ENCODE measurements around the gene ADGRG6. TPM values are rescaled to one million over a fixed set of nuclear protein-coding genes. Genes with fewer than 3 reads are reported as not detected.
"Not testable (repeated sequence)": the region's sequence is repeated elsewhere in the genome, so short reads cannot be mapped to it uniquely, and the experiment has no call there.

ADGRG6 gene
- total RNA-seq, 1 donor, result 1.8 TPM

DNA sequence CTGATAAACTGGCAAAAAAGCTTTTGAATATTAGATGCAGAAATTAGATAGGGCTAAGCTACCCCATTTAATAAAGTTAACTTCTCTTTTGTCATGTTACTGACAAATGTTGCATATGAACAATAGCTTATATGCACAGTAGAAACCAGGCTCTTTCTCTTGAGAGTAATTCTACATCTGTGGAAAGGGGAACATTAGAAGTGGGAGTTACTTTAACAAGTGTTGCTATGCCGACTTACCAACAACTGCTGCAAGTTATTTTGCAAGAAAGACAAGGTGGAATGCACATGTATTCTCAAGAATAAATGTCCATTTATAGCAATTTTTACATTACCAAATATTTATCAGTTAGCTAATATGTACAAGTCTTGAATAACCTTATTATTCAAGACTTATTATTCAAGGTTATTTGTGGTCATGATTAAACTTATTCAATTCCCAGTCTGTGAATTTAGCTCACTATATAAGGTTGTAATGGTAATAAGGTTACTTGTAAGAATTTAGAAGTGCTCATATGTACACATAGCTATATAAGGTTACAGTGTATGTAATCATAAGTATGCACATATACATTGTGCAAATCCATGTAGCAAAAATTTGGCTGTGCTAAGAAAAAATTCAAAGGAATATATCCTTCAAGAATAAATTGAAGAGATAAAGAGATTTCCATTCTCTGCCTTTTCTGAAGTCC, 38.3 kb downstream of the ADGRG6 start:
- Histone ChIP-seq H3K4me3 (ENCODE audit: low read length) (no peak overlapping the region), H3K9me3 (ENCODE audit: low read depth, low read length) (no peaks in the 10 kb centered on the region), H3K27me3 (ENCODE audit: insufficient read depth, low read length) (peaks cover 6% of the 10 kb centered on the region), H3K4me1 (ENCODE audit: insufficient read depth, low read length) (no peaks in the 10 kb centered on the region)

DNA sequence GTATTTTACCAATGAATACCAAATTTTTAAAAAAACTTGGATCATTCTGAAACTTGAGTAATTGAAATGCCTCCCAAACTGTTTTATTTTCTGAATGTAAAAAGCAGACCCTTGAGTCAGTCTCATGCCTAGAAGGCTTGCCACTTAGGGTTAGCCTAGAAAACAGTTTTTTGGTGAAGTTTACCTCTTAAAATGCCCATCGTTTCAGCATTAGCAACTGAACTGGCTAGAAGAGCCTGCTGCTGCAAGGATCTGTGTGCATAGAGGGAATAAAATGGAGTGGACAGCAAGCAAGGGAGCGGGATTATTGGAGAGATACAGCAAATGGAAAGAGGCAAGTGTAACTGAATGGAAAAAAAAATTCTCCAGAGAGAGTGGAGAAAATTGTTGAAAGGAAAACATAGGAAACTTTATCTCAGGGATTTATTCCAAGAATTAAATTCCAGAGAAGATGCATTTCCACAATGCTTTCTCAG, 40.1 kb downstream of the ADGRG6 start:
- Histone ChIP-seq H3K27me3 (ENCODE audit: insufficient read depth, low read length) (peaks cover 6% of the 10 kb centered on the region), H3K4me3 (ENCODE audit: low read length) (no peak overlapping the region), H3K4me1 (ENCODE audit: insufficient read depth, low read length) (no peaks in the 10 kb centered on the region), H3K9me3 (ENCODE audit: low read depth, low read length) (no peaks in the 10 kb centered on the region)

DNA sequence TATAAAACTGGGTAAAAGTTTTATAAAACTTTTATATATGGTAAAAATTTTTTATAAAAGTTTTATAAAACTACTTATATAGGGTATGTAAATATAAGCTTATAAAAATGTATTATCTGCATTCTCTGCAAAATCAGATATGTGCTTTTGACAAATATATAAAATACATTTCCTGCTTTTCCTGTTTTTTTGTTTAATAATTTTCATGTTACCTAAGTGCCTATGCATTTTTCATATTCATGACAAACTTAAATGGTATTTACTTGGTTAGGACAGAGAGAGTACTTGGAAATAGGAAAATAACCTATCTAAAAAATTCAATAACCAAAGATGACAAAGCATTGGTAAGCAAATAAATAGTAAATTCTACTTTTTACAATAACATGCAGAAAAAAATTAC, 41.2 kb downstream of the ADGRG6 start:
- Histone ChIP-seq H3K27me3 (ENCODE audit: insufficient read depth, low read length) (peaks cover 6% of the 10 kb centered on the region), H3K4me1 (ENCODE audit: insufficient read depth, low read length) (no peaks in the 10 kb centered on the region), H3K4me3 (ENCODE audit: low read length) (no peak overlapping the region), H3K9me3 (ENCODE audit: low read depth, low read length) (no peaks in the 10 kb centered on the region)

DNA sequence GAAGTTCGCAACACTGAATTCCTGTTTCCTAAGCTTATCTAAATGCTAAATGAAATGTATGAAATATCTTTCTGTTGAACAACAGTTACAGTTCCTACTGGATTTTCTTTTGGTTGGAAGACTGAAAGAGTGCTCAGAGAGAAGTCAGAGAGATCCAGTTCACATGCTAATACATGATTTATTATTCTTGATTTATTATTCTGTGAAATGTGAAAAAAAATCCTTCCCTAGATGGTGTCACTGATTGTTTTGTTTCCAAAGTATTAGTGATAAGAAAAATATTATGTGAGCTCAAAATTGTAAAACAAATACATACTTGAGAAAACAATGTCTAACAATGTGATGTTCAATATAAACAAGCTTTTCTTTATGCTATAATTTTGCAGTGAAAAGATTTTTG, 42.1 kb downstream of the ADGRG6 start:
- no peaks in the 10 kb centered on the region for H3K4me1 ChIP-seq (ENCODE audit: insufficient read depth, low read length)
- no peak overlapping the region for H3K4me3 ChIP-seq (ENCODE audit: low read length)
- no peaks in the 10 kb centered on the region for H3K9me3 ChIP-seq (ENCODE audit: low read depth, low read length)
- H3K27me3 ChIP-seq (ENCODE audit: insufficient read depth, low read length), result peaks cover 6% of the 10 kb centered on the region

DNA sequence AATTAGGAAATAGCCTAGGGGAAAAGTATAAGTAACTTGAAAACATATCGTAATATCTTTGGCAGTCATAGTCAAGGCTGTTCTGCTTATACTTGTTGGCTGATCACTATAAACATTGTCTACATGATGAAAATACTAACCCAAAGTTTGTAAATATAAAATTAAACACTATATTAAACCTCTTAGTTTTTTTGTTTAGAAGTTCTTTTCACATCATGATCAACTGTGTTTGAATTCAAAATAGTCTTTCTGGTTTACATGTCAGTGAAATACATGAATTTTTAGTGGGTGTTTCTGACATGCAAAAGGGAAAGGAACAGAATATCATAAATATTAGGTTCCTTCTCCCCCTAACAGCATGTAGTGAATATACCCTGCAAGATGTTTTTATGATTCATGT, 43.5 kb downstream of the ADGRG6 start:
- Histone ChIP-seq H3K4me1 (ENCODE audit: insufficient read depth, low read length) (no peaks in the 10 kb centered on the region), H3K4me3 (ENCODE audit: low read length) (no peak overlapping the region), H3K27me3 (ENCODE audit: insufficient read depth, low read length) (peaks cover 6% of the 10 kb centered on the region), H3K9me3 (ENCODE audit: low read depth, low read length) (no peaks in the 10 kb centered on the region)

DNA sequence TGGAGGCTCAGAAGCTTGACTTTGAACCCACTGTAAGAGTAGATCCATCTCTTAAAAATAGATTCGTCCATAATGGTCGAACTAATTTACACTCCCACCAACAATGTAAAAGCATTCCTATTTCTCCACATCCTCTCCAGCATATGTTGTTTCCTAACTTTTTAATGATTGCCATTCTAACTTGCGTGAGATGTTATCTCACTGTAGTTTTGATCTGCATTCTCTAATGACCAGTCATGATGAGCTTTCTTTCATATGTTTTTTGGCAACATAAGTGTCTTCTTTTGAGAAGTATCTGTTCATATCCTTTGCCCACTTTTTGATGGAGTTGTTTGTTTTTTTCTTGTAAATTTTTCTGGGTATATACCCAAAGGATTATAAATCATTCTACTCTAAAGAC, 44.4 kb downstream of the ADGRG6 start:
- not testable (repeated sequence) for H3K27me3 ChIP-seq (ENCODE audit: insufficient read depth, low read length); H3K4me3 ChIP-seq (ENCODE audit: low read length); H3K4me1 ChIP-seq (ENCODE audit: insufficient read depth, low read length); H3K9me3 ChIP-seq (ENCODE audit: low read depth, low read length)

DNA sequence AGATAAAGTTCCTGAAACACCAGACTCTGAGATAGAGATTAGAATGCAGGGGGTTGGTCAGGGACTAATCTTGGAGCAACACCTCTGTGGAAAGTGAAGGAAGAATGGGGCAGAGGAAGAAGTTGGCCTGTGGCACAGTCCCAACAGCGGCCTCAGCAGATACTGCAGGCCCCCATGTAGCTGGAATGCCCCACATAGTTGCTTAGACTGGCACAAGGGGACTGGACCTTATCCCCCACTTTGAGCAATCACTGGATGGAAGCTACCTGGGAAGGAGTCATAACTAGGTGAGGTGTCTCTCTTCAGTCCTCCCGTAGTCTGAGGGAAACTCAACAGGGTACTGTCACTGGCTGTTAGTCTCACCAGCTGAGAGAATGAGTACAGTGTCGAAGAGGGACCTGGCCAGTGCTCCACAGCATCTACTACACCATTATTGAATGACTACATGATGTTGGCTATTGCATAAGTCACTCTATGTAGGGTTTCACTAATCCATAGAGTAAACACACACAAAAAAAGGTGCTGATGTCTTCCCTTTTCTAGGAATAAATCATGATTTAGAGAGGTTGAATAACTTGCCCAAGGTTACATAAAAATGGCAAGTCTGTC, 47.5 kb downstream of the ADGRG6 start:
- Histone ChIP-seq H3K4me1 (ENCODE audit: insufficient read depth, low read length) (no peaks in the 10 kb centered on the region), H3K9me3 (ENCODE audit: low read depth, low read length) (no peaks in the 10 kb centered on the region)

DNA sequence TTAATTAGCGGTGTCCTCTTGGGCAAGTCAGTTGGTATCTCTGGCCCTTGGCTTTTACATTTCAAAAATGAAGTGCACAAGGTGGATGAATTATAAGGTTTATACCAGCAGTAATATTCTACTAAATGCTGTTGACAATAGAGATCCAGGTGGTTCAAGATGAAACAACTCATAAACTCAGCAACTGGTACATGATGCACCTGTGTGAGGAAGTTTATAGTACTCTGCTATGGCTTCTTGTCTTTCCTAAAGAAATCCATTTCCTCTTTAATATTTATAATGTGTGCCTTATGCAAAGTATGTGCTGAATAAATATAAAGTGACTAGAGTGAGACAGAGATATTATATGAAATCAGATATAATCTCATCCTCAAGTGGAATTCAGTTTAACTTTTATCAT, 48.5 kb downstream of the ADGRG6 start:
- Histone ChIP-seq H3K4me3 (ENCODE audit: low read length) (no peak overlapping the region), H3K4me1 (ENCODE audit: insufficient read depth, low read length) (no peaks in the 10 kb centered on the region), H3K27me3 (ENCODE audit: insufficient read depth, low read length) (no peaks in the 10 kb centered on the region), H3K9me3 (ENCODE audit: low read depth, low read length) (no peaks in the 10 kb centered on the region)

More for the DNA sequence above, 47.5 kb downstream of the ADGRG6 start:
- Histone ChIP-seq H3K4me3 (ENCODE audit: low read length) (no peak overlapping the region), H3K27me3 (ENCODE audit: insufficient read depth, low read length) (no peaks in the 10 kb centered on the region)

DNA sequence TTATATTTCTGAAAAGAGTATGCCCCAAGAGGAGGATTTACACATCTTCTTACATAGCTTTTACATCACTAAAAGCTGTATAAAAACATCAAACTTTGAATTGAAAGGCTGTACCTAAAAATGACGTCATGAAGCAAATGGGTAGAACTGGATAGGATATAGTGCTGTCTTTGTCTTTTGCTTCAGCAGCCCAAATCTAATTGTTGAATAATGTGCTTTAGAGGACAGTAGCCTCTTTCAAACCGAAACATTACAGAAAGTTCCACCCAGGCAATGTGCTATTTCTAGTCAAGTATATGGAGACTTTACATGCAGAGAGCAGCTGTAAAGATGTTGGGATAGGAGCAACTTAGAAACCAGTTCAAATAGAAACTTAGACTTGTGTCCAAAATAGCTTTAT, 51.9 kb downstream of the ADGRG6 start:
- Histone ChIP-seq H3K9me3 (ENCODE audit: low read depth, low read length) (no peaks in the 10 kb centered on the region), H3K4me1 (ENCODE audit: insufficient read depth, low read length) (peaks cover 3% of the 10 kb centered on the region), H3K27me3 (ENCODE audit: insufficient read depth, low read length) (no peaks in the 10 kb centered on the region), H3K4me3 (ENCODE audit: low read length) (no peak overlapping the region)

DNA sequence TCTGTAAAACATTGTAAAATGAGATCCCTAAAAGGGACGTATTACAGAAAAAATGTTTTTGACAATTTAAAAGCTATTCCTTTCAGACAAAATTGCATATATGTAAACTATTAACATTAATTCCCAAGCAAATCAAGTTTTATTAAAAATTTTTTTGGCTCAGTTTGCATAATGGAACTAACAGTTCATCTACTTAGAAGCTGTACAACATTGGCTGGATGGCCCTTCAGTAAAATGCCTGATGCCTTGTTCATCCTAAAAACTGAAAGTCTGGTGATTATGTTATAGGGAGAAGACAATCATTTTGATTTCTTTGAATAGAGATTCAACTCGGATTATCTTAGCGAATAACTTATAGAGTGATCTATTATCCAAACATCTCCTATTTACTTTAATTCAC, 52.8 kb downstream of the ADGRG6 start:
- peaks cover 3% of the 10 kb centered on the region for H3K4me1 ChIP-seq (ENCODE audit: insufficient read depth, low read length)
- no peaks in the 10 kb centered on the region for H3K9me3 ChIP-seq (ENCODE audit: low read depth, low read length)
- no peaks in the 10 kb centered on the region for H3K27me3 ChIP-seq (ENCODE audit: insufficient read depth, low read length)
- no peak overlapping the region for H3K4me3 ChIP-seq (ENCODE audit: low read length)

DNA sequence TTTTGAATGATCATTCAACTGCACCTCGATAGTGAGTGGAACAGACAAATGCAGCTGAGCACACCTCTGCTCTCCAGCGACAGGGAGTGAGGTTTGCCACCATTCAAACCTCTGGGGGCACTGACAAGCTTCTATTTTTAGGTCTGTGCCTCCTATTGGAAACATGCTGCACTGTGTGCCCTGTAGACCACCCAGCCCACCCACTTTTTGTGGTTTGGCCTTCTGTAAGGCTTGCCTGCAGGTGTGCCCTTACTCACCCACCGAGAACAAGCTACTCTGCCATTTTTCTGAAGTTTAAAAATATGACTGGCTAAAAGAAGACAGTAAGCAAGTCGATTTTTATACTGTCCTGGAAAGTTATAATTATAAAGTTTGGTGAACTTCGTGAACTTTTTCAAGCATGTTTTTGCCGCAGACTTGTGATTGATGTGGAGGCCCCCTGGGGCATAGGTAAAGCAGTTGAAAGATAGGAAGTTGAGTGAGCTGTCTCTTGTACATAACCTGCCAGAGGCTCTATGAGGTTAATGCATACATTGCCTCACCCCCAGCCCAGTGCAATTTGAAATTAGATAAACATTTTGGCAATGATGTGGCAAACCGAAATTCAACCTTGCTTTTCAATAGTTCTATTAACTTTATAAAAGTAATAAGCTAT, 53.8 kb downstream of the ADGRG6 start:
- no peak overlapping the region for H3K4me3 ChIP-seq (ENCODE audit: low read length)
- H3K4me1 ChIP-seq (ENCODE audit: insufficient read depth, low read length), result peaks cover 3% of the 10 kb centered on the region
- H3K9me3 ChIP-seq (ENCODE audit: low read depth, low read length), result no peaks in the 10 kb centered on the region
- H3K27me3 ChIP-seq (ENCODE audit: insufficient read depth, low read length), result no peaks in the 10 kb centered on the region

DNA sequence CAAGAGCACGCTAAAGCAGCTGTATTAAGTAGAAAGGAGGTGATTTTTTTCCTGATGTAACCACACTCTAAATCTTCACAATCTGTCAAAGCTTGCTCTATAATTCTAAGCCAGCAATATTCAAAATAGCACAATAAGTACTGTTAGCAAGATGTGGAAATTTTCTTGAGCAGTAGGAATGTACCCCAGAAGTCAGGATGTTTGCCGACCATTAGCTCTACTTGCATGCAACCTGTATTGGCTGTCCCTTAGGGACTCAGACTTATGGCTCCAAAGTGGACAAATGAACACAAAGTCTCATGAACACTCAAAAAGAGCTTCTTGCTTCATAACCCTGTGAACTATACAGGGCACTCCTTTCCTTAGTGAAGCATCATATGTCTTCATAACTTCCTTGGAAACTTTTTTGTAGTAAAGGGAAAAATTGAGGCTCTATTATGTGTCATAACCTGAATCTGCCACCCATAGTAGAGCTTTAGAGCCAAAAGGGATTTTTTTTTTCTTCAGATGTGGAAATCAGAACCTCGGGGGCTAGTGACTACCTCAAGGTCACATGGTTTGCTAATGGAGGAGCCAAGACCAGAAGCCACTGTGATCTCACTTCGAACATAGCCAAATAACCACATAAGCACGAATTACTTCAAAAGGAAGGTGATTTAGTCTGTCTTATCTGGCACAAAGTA, 54.5 kb downstream of the ADGRG6 start:
- no peaks in the 10 kb centered on the region for H3K9me3 ChIP-seq (ENCODE audit: low read depth, low read length)
- no peaks in the 10 kb centered on the region for H3K27me3 ChIP-seq (ENCODE audit: insufficient read depth, low read length)
- peaks cover 3% of the 10 kb centered on the region for H3K4me1 ChIP-seq (ENCODE audit: insufficient read depth, low read length)
- no peak overlapping the region for H3K4me3 ChIP-seq (ENCODE audit: low read length)

DNA sequence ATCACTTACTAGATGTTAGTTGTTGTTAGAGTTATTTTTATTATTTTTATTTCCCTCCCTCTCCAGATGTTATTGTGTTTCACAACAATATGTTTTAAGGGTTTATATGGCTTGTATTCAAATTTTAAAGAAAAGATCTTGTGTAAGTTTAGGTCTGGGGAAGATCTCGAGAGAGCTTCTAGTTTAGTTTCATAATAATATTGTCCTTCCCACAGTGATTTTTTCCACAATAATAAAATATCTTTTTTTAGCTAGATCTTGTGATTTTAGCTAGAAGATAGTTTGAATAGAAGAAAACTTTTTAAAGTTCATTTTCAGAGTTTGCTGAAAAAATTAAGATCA, 55.0 kb downstream of the ADGRG6 start:
- H3K4me3 ChIP-seq (ENCODE audit: low read length), result no peak overlapping the region
- no peaks in the 10 kb centered on the region for H3K9me3 ChIP-seq (ENCODE audit: low read depth, low read length)
- peaks cover 3% of the 10 kb centered on the region for H3K4me1 ChIP-seq (ENCODE audit: insufficient read depth, low read length)
- H3K27me3 ChIP-seq (ENCODE audit: insufficient read depth, low read length), result no peaks in the 10 kb centered on the region

DNA sequence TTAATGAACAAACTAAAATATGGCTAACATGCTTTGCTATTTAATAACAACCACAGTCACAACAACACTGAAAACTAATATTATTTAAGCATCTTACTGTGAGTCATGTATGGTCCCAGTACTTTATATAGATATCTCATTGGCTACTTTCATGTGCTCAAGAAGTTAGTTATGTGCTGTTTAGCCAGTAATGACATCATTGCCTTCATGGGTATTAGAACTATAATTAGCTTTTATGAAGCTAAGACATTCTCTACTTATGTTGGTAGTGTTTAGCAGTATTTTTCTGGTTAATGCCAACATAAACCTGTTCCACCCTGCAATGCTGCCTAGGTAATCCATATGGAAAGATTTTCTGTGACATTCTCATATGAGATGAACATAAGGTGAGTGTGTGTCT, 56.1 kb downstream of the ADGRG6 start:
- H3K27me3 ChIP-seq (ENCODE audit: insufficient read depth, low read length), result no peaks in the 10 kb centered on the region
- no peak overlapping the region for H3K4me3 ChIP-seq (ENCODE audit: low read length)
- peaks cover 3% of the 10 kb centered on the region for H3K4me1 ChIP-seq (ENCODE audit: insufficient read depth, low read length)
- no peaks in the 10 kb centered on the region for H3K9me3 ChIP-seq (ENCODE audit: low read depth, low read length)

DNA sequence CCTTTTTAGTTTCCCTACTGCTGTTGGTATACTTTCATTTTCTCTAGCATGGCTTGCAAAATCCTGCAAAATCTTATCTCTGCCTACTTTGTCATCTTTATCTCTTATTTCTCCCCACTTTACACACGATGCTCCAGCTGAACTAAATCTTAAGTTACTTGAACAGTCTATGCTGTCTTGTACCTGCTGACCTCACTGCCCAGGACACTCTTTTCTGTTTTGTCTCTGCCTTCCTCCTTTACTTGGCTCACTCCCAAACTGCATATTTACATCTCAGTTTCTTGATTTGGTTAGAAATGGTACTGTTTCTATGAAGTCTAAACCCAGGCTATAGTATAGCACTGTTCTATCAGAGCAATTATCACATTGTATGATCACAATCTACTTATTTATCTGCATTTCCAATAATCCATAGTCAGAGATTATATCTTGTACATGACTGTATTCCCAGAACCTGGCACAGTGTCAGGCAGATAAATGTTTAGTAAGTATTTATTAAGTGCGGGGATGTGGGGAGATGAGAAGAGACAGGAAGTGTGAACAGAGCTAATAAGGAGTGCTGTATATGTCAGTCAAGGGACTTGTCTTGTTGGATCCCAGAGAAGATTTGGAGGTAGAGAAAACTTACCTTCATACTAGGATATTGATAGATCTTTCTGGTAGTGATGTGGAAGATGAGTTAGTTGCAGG, 57.6 kb downstream of the ADGRG6 start:
- H3K27me3 ChIP-seq (ENCODE audit: insufficient read depth, low read length), result no peaks in the 10 kb centered on the region
- no peak overlapping the region for H3K4me3 ChIP-seq (ENCODE audit: low read length)
- H3K9me3 ChIP-seq (ENCODE audit: low read depth, low read length), result no peaks in the 10 kb centered on the region
- peaks cover 3% of the 10 kb centered on the region for H3K4me1 ChIP-seq (ENCODE audit: insufficient read depth, low read length)

Data from mononuclear cell (primary cell).